HAP-1 (cell line): ENCODE results near the gene NLGN4X.
"Not testable (repeated sequence)": the region's sequence is repeated elsewhere in the genome, so short reads cannot be mapped to it uniquely, and the experiment has no call there.

Source experiments
- DNase-seq, 2 experiments: peaks; one replicate each; pipeline ENCODE4 v3.0.0-alpha.2; 2016 to 2020; ENCODE audit warnings: low spot score in 2 of 2
- H3K27me3 ChIP-seq: fragments of 250-450 bp; sonication (Bioruptor Pico); 2 replicates; pipeline ENCODE4 v1.5.1; 2020; ENCODE audit warnings: low read depth, mild to moderate bottlenecking, moderate library complexity
- H3K36me3 ChIP-seq: fragments of 250-450 bp; sonication (Bioruptor Pico); replicated peaks from 2 replicates; pipeline ENCODE4 v1.5.1; 2020; ENCODE audit warnings: mild to moderate bottlenecking
- H3K4me1 ChIP-seq: fragments of 250-450 bp; sonication (Bioruptor Pico); 2 replicates; pipeline ENCODE4 v1.5.1; 2020; ENCODE audit warnings: mild to moderate bottlenecking
- H3K4me3 ChIP-seq: fragments of 250-450 bp; sonication (Bioruptor Pico); 2 replicates; pipeline ENCODE4 v1.5.1; 2020; ENCODE audit warnings: mild to moderate bottlenecking, moderate library complexity
- H3K9me3 ChIP-seq: fragments of 250-450 bp; sonication (Bioruptor Pico); 2 replicates; pipeline ENCODE4 v1.5.1; 2020; ENCODE audit warnings: mild to moderate bottlenecking, moderate library complexity
- in situ Hi-C: fragments of 300-500 bp; cut with MboI; formaldehyde crosslinking; loops from 3 replicates; pipeline ENCODE4 v1.14.3; 2020; ENCODE audit warnings: low sequenced_read_pairs, inconsistent platforms, mixed read lengths

The NLGN4X gene

DNA sequence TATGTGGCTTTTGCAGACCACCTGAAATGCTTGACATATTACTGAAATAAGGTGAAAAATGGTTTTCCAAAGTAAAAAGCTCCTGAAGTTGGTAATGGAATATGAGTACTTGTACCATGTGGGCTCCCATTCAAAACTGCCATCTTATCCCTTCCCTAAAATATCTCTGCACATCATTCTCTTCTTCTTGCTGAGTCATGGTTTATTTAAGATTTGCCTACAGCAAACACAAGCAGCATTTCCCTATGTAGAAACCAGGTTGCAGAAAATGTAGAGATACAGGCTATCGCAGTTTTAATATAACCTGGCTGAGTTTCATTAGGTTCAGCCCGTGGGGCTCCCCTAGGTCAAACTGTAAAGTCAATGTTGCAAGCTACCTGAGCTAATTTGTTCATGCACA lies 270.1 kb downstream of the NLGN4X start:
- Histone ChIP-seq H3K4me1 (no peaks in the 10 kb centered on the region), H3K4me3 (no peak overlapping the region), H3K27me3 (no peaks in the 10 kb centered on the region), H3K36me3 (no peaks in the 10 kb centered on the region), H3K9me3 (no peaks in the 10 kb centered on the region)
- no peak for DNase-seq
- in situ Hi-C loops = no loop called here

DNA sequence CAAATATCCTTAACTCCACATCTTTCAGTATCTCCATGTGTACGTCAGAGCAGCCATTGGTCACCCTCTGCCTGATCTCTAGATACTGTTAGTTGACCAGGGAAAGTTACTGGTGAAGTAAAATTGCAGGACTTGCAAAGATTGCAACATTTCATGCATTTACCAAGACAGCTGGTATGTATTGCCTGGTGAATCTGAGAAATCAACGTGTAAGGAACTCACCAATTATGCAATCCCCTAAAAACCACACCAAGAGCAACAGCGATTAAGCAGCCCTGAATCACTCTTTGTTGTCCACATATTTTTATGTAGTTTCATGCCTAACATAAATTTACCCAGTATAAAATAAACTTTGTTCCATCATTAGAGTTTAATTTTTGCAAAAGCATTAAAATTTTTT lies 271.2 kb downstream of the NLGN4X start:
- in situ Hi-C loops = no loop called here
- Histone ChIP-seq H3K36me3 (no peaks in the 10 kb centered on the region), H3K4me1 (no peaks in the 10 kb centered on the region), H3K4me3 (no peak overlapping the region), H3K27me3 (no peaks in the 10 kb centered on the region), H3K9me3 (no peaks in the 10 kb centered on the region)
- DNase-seq = no peak

DNA sequence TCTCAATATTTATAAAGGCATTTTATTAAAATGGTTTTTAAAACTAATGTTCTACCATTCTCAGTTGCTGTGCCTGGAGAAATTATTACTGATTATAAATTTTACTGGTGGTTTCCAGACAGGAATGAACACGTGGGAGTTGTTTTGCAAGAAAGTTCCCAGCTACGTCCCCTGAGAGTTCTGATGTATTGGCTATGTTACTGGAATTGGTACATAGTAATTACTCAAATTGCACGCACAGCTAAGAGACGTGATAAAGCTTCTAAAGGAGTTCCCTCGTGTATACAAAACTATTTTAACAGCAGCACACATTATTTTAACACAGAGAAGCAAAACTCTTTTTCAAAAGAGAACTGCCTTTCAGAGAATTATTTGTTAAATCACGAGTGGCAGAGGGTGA lies 292.2 kb downstream of the NLGN4X start:
- Histone ChIP-seq H3K27me3 (no peaks in the 10 kb centered on the region), H3K4me3 (no peak overlapping the region), H3K4me1 (no peaks in the 10 kb centered on the region), H3K36me3 (no peaks in the 10 kb centered on the region), H3K9me3 (no peaks in the 10 kb centered on the region)
- no peak for DNase-seq
- in situ Hi-C loops = no loop called here

DNA sequence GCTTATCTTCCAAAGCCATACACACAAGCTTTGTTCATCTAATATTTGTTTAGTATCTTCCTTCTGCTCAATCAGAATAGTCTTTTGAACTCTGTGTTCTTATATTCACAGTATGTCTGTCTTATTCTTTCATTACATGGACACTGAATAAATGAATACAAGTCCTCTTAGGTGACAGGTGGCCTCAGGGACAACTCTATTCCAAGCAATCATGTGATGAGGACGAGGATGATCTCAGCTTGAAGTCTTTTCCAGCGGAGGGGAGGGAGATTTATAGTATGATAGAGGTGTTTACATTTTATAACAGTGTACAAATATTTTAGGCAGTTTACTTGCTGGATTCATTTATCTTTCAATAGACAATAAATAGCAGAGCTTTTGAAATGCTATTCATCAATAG lies 300.4 kb downstream of the NLGN4X start:
- Histone ChIP-seq H3K27me3 (no peaks in the 10 kb centered on the region), H3K4me1 (no peaks in the 10 kb centered on the region), H3K9me3 (no peaks in the 10 kb centered on the region), H3K4me3 (no peak overlapping the region), H3K36me3 (no peaks in the 10 kb centered on the region)
- no peak for DNase-seq
- in situ Hi-C loops = no loop called here

DNA sequence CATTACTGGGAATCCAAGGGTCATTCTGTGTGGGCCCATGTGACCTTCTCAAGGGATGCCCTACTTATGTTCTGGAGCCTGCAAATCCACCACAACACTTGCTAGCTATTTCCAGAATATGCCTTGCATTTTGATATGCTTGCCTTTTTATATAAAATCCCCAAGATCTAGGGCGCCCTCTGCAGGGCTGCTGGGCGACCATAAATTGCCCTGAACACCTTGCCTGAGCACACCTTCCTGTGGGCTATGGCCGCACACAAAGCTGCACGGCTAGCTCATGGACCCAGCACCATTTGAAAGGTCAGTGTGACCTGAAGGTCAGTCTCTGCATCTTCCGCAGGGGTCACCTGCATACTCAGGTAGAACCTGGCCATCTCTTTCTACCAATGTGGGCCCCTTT lies 311.7 kb downstream of the NLGN4X start:
- H3K36me3 ChIP-seq = no peaks in the 10 kb centered on the region
- H3K27me3 ChIP-seq = no peaks in the 10 kb centered on the region
- no peak for DNase-seq
- H3K4me3 ChIP-seq = no peak overlapping the region
- H3K9me3 ChIP-seq = no peaks in the 10 kb centered on the region
- in situ Hi-C loops = no loop called here
- no peaks in the 10 kb centered on the region for H3K4me1 ChIP-seq

DNA sequence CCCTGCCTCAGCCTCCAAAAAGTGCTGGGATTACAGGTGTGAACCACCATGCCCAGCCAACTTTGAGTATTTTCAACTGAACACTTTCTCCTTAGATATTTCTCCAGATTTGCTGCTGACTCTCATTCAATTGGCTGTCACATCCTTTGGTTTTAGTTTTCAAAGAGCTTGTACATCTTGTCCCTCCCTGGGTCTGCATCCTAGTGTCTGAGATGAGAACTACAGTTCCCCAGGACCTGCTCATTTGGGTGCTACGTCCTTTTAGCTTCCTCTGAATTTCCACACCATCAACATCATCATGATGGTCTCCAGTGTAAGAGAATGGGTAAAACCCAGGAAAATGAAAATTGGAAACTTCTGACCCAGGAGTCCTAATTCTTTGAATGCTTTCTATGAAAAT lies 312.9 kb downstream of the NLGN4X start:
- Histone ChIP-seq H3K9me3 (no peaks in the 10 kb centered on the region), H3K36me3 (no peaks in the 10 kb centered on the region), H3K27me3 (no peaks in the 10 kb centered on the region), H3K4me3 (no peak overlapping the region), H3K4me1 (no peaks in the 10 kb centered on the region)
- no peak for DNase-seq
- in situ Hi-C loops = no loop called here

DNA sequence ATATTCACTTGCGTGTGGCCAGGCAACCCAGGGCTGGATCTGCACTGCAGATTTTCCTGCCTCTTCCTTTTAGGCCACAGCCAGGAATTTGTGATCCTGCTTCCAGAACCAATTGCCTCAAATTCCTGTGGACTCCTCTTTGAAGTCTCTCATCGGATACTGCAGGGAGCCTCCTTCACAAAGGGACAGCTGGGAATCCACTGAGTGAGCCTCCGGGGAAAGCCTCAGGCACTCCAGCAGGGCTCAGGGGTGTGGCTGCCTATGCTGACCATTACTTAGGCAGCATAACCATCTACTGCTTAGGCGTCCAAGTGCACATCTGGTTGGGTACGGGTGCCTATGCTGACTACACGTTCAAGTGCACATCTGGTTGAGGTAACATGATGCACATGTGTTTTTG lies 321.5 kb downstream of the NLGN4X start:
- in situ Hi-C loops = no loop called here
- Histone ChIP-seq H3K27me3 (no peaks in the 10 kb centered on the region), H3K4me1 (no peaks in the 10 kb centered on the region), H3K36me3 (no peaks in the 10 kb centered on the region), H3K4me3 (no peak overlapping the region), H3K9me3 (no peaks in the 10 kb centered on the region)
- no peak for DNase-seq

DNA sequence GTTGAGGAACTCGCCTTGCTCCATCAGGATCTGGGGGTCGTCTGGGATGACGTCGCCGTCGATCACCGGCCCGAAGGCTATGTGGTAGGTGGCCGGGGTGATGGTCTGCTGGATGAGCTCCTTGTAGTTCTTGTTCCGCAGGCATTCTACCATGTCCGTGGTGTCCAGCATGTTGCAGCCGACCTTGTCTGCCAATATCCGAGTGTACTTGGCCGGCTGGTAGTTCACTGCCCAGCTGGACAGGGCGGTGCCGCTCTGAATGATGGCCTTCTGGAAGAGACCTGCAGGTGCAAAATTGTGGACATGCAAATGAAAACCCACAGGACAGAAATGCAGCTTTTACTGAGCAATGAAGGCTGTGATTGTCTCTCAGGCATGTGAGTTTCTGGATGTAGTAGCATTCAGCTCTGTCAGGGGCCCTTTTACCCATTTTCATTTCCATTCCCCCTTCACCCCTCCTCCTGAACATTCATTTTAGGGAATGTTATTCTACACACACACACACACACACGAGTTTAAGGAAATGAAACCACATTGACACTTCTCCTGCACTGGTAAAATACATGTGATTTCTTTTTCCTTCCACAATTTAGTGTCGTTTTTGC lies 325.0 kb downstream of the NLGN4X start:
- H3K4me3 ChIP-seq, in situ Hi-C loops, DNase-seq, H3K36me3 ChIP-seq, H3K4me1 ChIP-seq, H3K9me3 ChIP-seq, H3K27me3 ChIP-seq: not testable (repeated sequence)

DNA sequence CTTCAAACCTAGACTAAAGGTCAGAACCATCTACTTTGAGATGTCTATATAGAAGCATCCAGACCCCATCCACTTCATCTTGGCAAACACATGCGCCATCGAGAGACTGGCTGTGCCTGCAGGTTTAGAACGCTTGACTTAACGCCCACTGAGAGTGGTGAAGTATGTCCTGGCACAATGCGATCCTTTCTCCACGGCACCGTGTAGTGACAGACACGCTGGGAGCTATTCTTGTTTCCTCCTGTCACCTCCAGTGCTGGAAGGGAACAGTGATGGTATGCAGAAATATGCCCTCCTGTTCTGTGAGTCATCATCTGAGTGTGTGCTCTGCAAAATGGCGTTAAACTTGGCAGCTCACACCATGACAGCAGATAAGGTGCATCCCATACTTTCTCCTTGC lies 330.2 kb downstream of the NLGN4X start:
- H3K4me3 ChIP-seq = no peak overlapping the region
- in situ Hi-C loops = no loop called here
- no peaks in the 10 kb centered on the region for H3K9me3 ChIP-seq
- DNase-seq = no peak
- no peaks in the 10 kb centered on the region for H3K27me3 ChIP-seq
- no peaks in the 10 kb centered on the region for H3K36me3 ChIP-seq
- H3K4me1 ChIP-seq = no peaks in the 10 kb centered on the region

DNA sequence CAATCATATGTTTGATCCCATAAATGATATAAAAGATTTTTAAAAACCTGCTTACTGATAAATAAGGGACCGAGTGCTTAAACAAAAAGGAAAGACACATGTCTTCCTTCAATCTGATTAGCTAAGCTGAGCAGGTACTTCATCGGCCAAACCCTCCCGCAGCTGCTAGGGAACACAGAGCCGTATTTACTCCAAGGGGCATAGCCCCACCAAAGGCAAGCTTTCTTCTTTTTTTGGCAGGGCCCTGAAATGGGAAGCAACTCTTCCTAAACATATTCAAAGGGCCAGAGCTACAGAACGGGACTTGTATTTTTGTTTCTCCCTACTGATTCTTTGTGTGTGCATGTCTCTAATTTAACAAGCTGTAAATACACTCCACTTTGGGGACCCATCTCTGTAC lies 337.3 kb downstream of the NLGN4X start:
- Histone ChIP-seq H3K9me3 (no peaks in the 10 kb centered on the region), H3K4me1 (no peaks in the 10 kb centered on the region), H3K4me3 (no peak overlapping the region), H3K36me3 (no peaks in the 10 kb centered on the region), H3K27me3 (no peaks in the 10 kb centered on the region)
- no peak for DNase-seq
- in situ Hi-C loops = no loop called here

DNA sequence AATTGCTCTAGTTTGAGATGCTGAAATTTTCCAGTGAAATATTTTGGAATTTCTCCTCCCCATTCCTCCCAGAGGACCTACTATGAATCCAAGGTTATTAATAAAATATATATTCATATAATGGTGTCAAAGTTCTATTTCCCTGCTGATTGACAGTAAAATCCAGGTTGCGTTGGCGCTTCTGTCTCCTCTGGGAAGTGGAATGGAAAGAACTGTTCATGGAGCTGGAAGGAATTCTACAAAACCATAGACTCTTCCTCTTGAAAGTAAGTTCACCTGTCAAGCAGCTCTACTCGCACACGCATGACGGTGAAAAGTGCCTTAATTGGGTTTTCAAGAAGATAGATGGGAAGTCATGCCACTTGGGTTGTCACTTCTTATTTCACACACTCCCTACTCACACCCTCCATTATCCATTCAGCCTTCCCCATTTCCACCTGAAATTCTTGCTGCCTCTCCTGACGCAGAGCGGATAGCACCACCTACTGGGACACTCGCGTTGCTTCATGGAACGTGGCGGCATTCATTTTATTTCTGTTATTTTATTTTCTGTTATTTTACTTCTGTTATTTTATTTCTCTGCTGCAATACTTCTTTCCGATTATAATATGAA lies 351.6 kb downstream of the NLGN4X start:
- H3K27me3 ChIP-seq = no peaks in the 10 kb centered on the region
- peak in 1 of 2 experiments; percentile 29 for DNase-seq
- no peak overlapping the region for H3K4me3 ChIP-seq
- H3K4me1 ChIP-seq = no peaks in the 10 kb centered on the region
- H3K36me3 ChIP-seq = no peaks in the 10 kb centered on the region
- H3K9me3 ChIP-seq = no peaks in the 10 kb centered on the region
- in situ Hi-C loops = no loop called here

DNA sequence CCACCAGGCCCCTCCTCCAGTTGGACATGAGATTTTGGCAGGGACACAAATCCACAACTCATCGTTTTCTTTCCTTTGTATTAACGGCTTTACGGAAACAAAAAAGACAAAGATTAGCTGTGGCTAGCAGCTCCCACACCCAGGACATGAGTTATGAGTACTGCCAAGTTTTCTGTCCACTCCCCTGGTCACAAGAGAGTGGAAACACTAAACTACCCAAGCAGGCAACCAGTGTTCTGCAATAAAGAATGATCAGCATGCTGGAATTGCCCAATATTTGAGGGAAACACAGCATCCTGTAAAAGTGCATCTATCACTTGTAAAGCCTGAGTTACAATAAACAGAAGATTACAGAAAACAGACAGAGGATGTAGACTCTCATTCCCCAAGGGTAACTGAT lies 358.4 kb downstream of the NLGN4X start:
- Histone ChIP-seq H3K9me3 (no peaks in the 10 kb centered on the region), H3K4me3 (no peak overlapping the region), H3K27me3 (no peaks in the 10 kb centered on the region), H3K4me1 (no peaks in the 10 kb centered on the region), H3K36me3 (no peaks in the 10 kb centered on the region)
- DNase-seq = no peak
- in situ Hi-C loops = no loop called here

DNA sequence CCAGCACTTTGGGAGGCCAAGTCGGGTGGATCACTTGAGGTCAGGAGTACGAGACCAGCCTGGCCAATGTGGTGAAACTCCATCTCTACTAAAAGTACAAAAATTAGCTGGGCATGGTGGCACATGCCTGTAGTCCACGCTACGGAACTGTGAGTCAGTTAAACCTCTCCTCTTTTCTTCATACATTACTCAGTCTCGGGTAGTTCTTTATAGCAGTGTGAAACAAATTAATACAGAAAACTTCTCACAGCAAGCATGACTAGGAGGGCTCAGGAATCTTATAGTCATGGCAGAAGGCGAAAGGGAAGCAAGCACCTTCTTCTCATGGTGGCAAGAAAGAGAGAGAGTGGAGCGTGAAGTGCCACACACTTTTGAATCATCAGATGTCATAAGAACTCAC lies 358.9 kb downstream of the NLGN4X start:
- no peaks in the 10 kb centered on the region for H3K4me1 ChIP-seq
- H3K4me3 ChIP-seq = no peak overlapping the region
- H3K27me3 ChIP-seq = no peaks in the 10 kb centered on the region
- no peaks in the 10 kb centered on the region for H3K9me3 ChIP-seq
- in situ Hi-C loops = no loop called here
- no peaks in the 10 kb centered on the region for H3K36me3 ChIP-seq
- no peak for DNase-seq

DNA sequence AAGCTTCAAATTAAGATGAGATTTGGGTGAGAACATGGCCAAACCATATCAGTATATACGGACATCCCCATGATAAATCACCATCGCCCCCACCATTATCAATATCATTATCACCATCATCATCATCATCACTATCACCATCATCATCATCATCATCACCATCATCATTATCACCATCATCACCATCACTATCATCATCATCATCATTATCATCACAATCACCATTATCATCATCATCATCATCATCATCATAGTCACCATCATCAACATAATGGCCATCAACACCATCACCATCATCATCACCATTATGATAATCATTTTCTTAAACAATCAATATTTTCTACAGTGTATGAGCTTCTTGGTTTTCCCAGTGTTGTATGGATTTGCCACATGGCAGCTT lies 360.9 kb downstream of the NLGN4X start:
- Histone ChIP-seq H3K27me3 (no peaks in the 10 kb centered on the region), H3K36me3 (no peaks in the 10 kb centered on the region), H3K4me3 (no peak overlapping the region), H3K9me3 (no peaks in the 10 kb centered on the region), H3K4me1 (no peaks in the 10 kb centered on the region)
- DNase-seq = no peak
- in situ Hi-C loops = no loop called here

DNA sequence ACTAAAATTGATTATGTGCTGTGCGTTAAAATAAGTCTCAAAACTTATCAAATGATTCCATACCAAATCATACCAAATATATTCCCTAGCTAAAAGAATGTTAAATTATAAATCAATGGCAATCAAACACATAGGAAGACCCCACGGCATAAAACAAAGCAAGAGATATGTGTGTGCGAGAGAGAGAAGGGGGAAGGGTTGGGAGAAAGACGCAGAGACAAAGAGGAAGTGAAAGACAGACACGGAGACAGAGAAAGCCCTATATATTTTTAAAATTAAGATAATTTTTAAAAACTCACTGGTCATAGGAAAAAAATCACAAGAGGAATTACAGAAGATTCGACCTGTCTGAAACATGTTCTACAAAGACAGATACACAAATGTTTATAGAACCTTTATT lies 371.4 kb downstream of the NLGN4X start:
- H3K4me3 ChIP-seq = no peak overlapping the region
- in situ Hi-C loops = no loop called here
- H3K4me1 ChIP-seq = no peaks in the 10 kb centered on the region
- no peak for DNase-seq
- H3K9me3 ChIP-seq = no peaks in the 10 kb centered on the region
- H3K27me3 ChIP-seq = no peaks in the 10 kb centered on the region
- no peaks in the 10 kb centered on the region for H3K36me3 ChIP-seq
